ENCODE results near the gene ISLR.

Gene ISLR

DNA sequence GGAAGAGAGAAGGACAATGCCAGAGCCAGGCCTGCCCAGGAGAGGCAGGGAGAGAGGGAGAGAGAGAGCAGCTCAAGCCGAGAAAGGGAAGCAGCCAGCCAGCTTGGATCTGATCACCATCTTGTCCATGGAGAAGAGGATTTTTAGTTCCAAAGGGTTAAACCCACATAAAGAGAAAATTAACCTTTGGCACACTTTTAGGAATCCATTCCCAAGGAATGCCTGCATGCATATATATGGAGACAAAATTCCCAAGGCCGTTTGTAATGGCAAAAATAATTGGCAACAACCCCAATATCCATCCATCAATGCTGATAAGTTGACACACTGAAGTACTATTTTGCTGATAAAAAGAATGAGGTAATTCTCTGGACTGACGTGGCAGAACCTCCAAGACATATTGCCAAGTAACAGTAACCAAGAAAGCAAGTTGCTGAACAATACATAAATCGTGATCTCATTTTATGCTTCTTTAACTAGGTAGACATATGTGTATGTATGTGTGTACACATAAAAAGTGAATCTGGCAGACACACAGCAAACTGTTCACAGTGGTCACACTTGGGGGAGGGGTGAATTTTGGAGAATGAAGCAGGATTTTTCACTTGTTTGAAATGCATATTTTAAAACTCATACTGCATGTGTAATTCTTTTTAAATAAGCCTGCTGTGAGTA, 36.6 kb downstream of the ISLR start:
- H3K9ac ChIP-seq (ENCODE audit: low read depth, low read length) = no peak overlapping the region
- DNase-seq (no peak), ATAC-seq (ENCODE audit: insufficient read depth, low read depth) (no peak)
- H3K36me3 ChIP-seq (ENCODE audit: insufficient read depth, low read length) = no peaks in the 10 kb centered on the region
- no peak overlapping the region for H2AFZ ChIP-seq (ENCODE audit: low read depth, low read length)
- no peaks in the 10 kb centered on the region for H4K20me1 ChIP-seq (ENCODE audit: insufficient read depth, low read length)
- no peak overlapping the region for H3K4me3 ChIP-seq (ENCODE audit: low read depth in 1 of 2, low read length in 2 of 2)
- H3K27me3 ChIP-seq (ENCODE audit: insufficient read depth, low read length, poor library complexity) = peaks cover 22% of the 10 kb centered on the region
- H3K27ac ChIP-seq (ENCODE audit: low read length) = no peak overlapping the region
- H3K9me3 ChIP-seq (ENCODE audit: insufficient read depth, low read length, severe bottlenecking) = no peaks in the 10 kb centered on the region
- H3K4me1 ChIP-seq (ENCODE audit: insufficient read depth, low read length) = 0 out of 2 replicates have a peak, but pooled peaks cover 3% of the 10 kb centered on the region
- H3K79me2 ChIP-seq (ENCODE audit: insufficient read depth, low read length) = no peaks in the 10 kb centered on the region
- TF ChIP-seq, protein P1, sequence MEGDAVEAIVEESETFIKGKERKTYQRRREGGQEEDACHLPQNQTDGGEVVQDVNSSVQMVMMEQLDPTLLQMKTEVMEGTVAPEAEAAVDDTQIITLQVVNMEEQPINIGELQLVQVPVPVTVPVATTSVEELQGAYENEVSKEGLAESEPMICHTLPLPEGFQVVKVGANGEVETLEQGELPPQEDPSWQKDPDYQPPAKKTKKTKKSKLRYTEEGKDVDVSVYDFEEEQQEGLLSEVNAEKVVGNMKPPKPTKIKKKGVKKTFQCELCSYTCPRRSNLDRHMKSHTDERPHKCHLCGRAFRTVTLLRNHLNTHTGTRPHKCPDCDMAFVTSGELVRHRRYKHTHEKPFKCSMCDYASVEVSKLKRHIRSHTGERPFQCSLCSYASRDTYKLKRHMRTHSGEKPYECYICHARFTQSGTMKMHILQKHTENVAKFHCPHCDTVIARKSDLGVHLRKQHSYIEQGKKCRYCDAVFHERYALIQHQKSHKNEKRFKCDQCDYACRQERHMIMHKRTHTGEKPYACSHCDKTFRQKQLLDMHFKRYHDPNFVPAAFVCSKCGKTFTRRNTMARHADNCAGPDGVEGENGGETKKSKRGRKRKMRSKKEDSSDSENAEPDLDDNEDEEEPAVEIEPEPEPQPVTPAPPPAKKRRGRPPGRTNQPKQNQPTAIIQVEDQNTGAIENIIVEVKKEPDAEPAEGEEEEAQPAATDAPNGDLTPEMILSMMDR (IDR thresholded peaks at IDR 0.05; ENCODE audit: borderline replicate concordance, extremely low read depth, low read length, poor library complexity, severe bottlenecking) = no peak
- no peak for TF ChIP-seq EZH2 (IDR thresholded peaks at IDR 0.05; ENCODE audit: borderline replicate concordance, low read depth, low read length, severe bottlenecking)
- H3K4me2 ChIP-seq (ENCODE audit: insufficient read depth, low read length) = no peak overlapping the region

DNA sequence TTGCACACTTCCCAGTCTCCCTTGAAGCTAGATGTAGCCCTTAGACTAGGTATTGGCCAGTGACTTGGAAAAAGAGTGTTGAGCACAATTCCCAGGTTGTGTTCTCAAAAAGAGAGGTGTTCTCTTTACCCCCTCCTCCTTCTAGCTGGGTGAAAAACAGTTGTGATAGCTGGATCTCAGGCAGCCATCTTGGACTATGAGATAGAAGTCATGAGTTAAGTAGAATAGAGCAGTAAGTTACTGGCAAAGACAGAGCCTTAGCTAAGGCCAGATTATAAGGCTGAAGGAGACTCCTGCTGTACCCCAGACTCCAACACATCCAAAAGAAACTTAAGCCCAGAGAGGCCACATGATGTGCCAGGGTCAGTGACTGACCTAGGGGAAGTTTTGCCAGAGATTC, 37.2 kb downstream of the ISLR start:
- Histone ChIP-seq H4K20me1 (ENCODE audit: insufficient read depth, low read length) (no peaks in the 10 kb centered on the region), H3K79me2 (ENCODE audit: insufficient read depth, low read length) (no peaks in the 10 kb centered on the region), H3K9me3 (ENCODE audit: insufficient read depth, low read length, severe bottlenecking) (no peaks in the 10 kb centered on the region), H3K4me2 (ENCODE audit: insufficient read depth, low read length) (no peak overlapping the region), H3K27ac (ENCODE audit: low read length) (no peak overlapping the region), H3K4me3 (ENCODE audit: low read depth in 1 of 2, low read length in 2 of 2) (no peak overlapping the region), H3K9ac (ENCODE audit: low read depth, low read length) (no peak overlapping the region), H2AFZ (ENCODE audit: low read depth, low read length) (no peak overlapping the region), H3K4me1 (ENCODE audit: insufficient read depth, low read length) (0 out of 2 replicates have a peak, but pooled peaks cover 3% of the 10 kb centered on the region), H3K27me3 (ENCODE audit: insufficient read depth, low read length, poor library complexity) (peaks cover 22% of the 10 kb centered on the region), H3K36me3 (ENCODE audit: insufficient read depth, low read length) (no peaks in the 10 kb centered on the region)
- DNase-seq (no peak), ATAC-seq (ENCODE audit: insufficient read depth, low read depth) (no peak)
- TF ChIP-seq, protein P1 (IDR thresholded peaks at IDR 0.05; ENCODE audit: borderline replicate concordance, extremely low read depth, low read length, poor library complexity, severe bottlenecking) = no peak
- no peak for TF ChIP-seq EZH2 (IDR thresholded peaks at IDR 0.05; ENCODE audit: borderline replicate concordance, low read depth, low read length, severe bottlenecking)

DNA sequence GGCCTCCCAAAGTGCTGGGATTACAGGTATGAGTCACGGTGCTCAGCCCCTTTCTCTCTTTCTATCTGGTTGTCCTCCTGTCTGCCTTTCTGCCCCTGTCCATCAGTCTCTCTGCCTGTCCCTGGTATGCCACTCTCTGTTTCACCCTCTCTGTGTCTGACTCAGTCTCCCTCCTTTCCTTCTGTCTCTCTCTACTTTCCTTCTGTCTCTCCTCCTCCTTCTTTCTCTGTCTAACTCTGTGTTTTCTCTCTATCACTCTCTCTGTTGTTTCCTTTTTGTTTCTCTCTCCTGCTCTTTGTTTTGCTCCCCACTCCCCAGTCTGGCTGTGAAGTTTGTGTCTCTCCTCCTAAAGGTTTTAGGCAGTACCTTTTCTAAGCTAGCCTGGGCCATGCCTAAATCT, 38.1 kb downstream of the ISLR start:
- Histone ChIP-seq H3K4me2 (ENCODE audit: insufficient read depth, low read length) (no peak overlapping the region), H3K9ac (ENCODE audit: low read depth, low read length) (no peak overlapping the region), H3K79me2 (ENCODE audit: insufficient read depth, low read length) (no peaks in the 10 kb centered on the region), H2AFZ (ENCODE audit: low read depth, low read length) (no peak overlapping the region), H3K36me3 (ENCODE audit: insufficient read depth, low read length) (no peaks in the 10 kb centered on the region), H3K27ac (ENCODE audit: low read length) (no peak overlapping the region), H3K9me3 (ENCODE audit: insufficient read depth, low read length, severe bottlenecking) (no peaks in the 10 kb centered on the region), H4K20me1 (ENCODE audit: insufficient read depth, low read length) (no peaks in the 10 kb centered on the region), H3K4me3 (ENCODE audit: low read depth in 1 of 2, low read length in 2 of 2) (no peak overlapping the region), H3K27me3 (ENCODE audit: insufficient read depth, low read length, poor library complexity) (peaks cover 22% of the 10 kb centered on the region), H3K4me1 (ENCODE audit: insufficient read depth, low read length) (0 out of 2 replicates have a peak, but pooled peaks cover 3% of the 10 kb centered on the region)
- no peak for TF ChIP-seq EZH2 (IDR thresholded peaks at IDR 0.05; ENCODE audit: borderline replicate concordance, low read depth, low read length, severe bottlenecking)
- TF ChIP-seq, protein P1 (IDR thresholded peaks at IDR 0.05; ENCODE audit: borderline replicate concordance, extremely low read depth, low read length, poor library complexity, severe bottlenecking) = no peak
- DNase-seq = no peak
- ATAC-seq (ENCODE audit: insufficient read depth, low read depth) = no peak
